Stimulated activated CD4-positive, alpha-beta T cell treated with anti-CD3 and anti-CD28 coated beads, Interleukin-2, amount 100 ng/mL, for 4 hours (primary cell): ENCODE data around the gene KRT35.
A peak's percentile ranks its signal among the peaks of the same experiment; 100 is the strongest.

Source experiments
- DNase-seq: peaks from one replicate; pipeline ENCODE4 v3.0.0-alpha.2; 2020; ENCODE audit warnings: low read depth

Gene KRT35

GRCh38 chr17:41486809-41487530, 6.0 kb upstream of the KRT35 start:
- peak; percentile 13 for DNase-seq

GRCh38 chr17:41486316-41486715, 5.4 kb upstream of the KRT35 start:
- DNase-seq = no peak

GRCh38 chr17:41484920-41485904, 4.3 kb upstream of the KRT35 start:
- DNase-seq = no peak

GRCh38 chr17:41483991-41484826, 3.3 kb upstream of the KRT35 start:
- no peak for DNase-seq

GRCh38 chr17:41483531-41483930, 2.6 kb upstream of the KRT35 start:
- DNase-seq = no peak

GRCh38 chr17:41480581-41480980, 370 bp downstream of the KRT35 start:
- DNase-seq = no peak

GRCh38 chr17:41480136-41480535, 815 bp downstream of the KRT35 start:
- no peak for DNase-seq

GRCh38 chr17:41478237-41478636, 2.7 kb downstream of the KRT35 start:
- no peak for DNase-seq

- no peak for DNase-seq
Measured at GRCh38 chr17:41476866-41477815, 3.8 kb downstream of the KRT35 start.

GRCh38 chr17:41475421-41475820, 5.5 kb downstream of the KRT35 start:
- no peak for DNase-seq

GRCh38 chr17:41474863-41475262, 6.1 kb downstream of the KRT35 start:
- DNase-seq = no peak

- no peak for DNase-seq
Measured at GRCh38 chr17:41468346-41468745, 12.6 kb downstream of the KRT35 start.

- no peak for DNase-seq
Measured at GRCh38 chr17:41467561-41467960, 13.4 kb downstream of the KRT35 start.

GRCh38 chr17:41466988-41467387, 14.0 kb downstream of the KRT35 start, which contains the start of gene KRT32:
Gene KRT32 (minus strand): TSS chr17:41467386. CDS start chr17:41467325, 61 bp downstream.
- no peak for DNase-seq

GRCh38 chr17:41464682-41465081, 16.3 kb downstream of the KRT35 start:
- DNase-seq = no peak

- DNase-seq = no peak
Measured at GRCh38 chr17:41464173-41464572, 16.8 kb downstream of the KRT35 start.

- no peak for DNase-seq
Measured at GRCh38 chr17:41463746-41464145, 17.2 kb downstream of the KRT35 start.

GRCh38 chr17:41462705-41463104, 18.2 kb downstream of the KRT35 start:
- DNase-seq = no peak

- no peak for DNase-seq
Measured at GRCh38 chr17:41457676-41458075, 23.3 kb downstream of the KRT35 start.

- no peak for DNase-seq
Measured at GRCh38 chr17:41456204-41456603, 24.7 kb downstream of the KRT35 start.

- DNase-seq = no peak
Measured at GRCh38 chr17:41455236-41455635, 25.7 kb downstream of the KRT35 start.
